ENCODE results near the gene CHML. TPM values are rescaled to one million over a fixed set of nuclear protein-coding genes. Genes with fewer than 3 reads are reported as not detected.
A peak's percentile ranks its signal among the peaks of the same experiment; 100 is the strongest.

Gene CHML
- total RNA-seq, 4 donors from 2014 or later, result 4.2 to 9.0 (median 6.3) TPM

- peaks cover 0 to 48% (median 17%) of the 10 kb centered on the region in 3 donors for H3K4me1 ChIP-seq
- H3K4me3 ChIP-seq, result peak overlapping the region in 2 of 4 donors; percentile 1 to 83
- H3K27ac ChIP-seq, result peak overlapping the region in 2 of 4 donors; percentile 54 to 90
- peaks cover 0 to 22% (median 0%) of the 10 kb centered on the region in 3 donors for H3K36me3 ChIP-seq
- TF ChIP-seq POLR2A (IDR thresholded peaks at IDR 0.05), result no peak
- 81 to 86% methylated on average over 5 of the region's 5 CpGs for WGBS, 2 donors
- no peak for DNase-seq
- H3K9me3 ChIP-seq, result no peaks in the 10 kb centered on the region
- intact Hi-C loops (cut with DNase I), result no loop called here
- no peaks in the 10 kb centered on the region for H3K27me3 ChIP-seq
Observed at GRCh38 chr1:241638099-241638682, 2.0 kb downstream of the CHML start.

- intact Hi-C loops (cut with DNase I), result no loop called here
- peaks cover 0 to 48% (median 17%) of the 10 kb centered on the region in 3 donors for H3K4me1 ChIP-seq
- no peaks in the 10 kb centered on the region for H3K9me3 ChIP-seq
- 71 to 75% methylated on average over 4 of the region's 4 CpGs for WGBS, 2 donors
- DNase-seq, result no peak
- peak overlapping the region in 2 of 4 donors; percentile 17 to 54 for H3K27ac ChIP-seq
- TF ChIP-seq POLR2A (IDR thresholded peaks at IDR 0.05), result no peak
- TF ChIP-seq CTCF (IDR thresholded peaks at IDR 0.05), result no peak
- no peak overlapping the region for H3K4me3 ChIP-seq
- no peaks in the 10 kb centered on the region for H3K27me3 ChIP-seq
- peaks cover 0 to 22% (median 0%) of the 10 kb centered on the region in 3 donors for H3K36me3 ChIP-seq
Observed at GRCh38 chr1:241637604-241638003, 2.6 kb downstream of the CHML start.

- H3K27me3 ChIP-seq, result no peaks in the 10 kb centered on the region
- no peak for DNase-seq
- H3K9me3 ChIP-seq, result no peaks in the 10 kb centered on the region
- intact Hi-C loops (cut with DNase I), result no loop called here
- TF ChIP-seq CTCF (IDR thresholded peaks at IDR 0.05) (no peak), POLR2A (IDR thresholded peaks at IDR 0.05) (no peak)
- H3K27ac ChIP-seq, result peak overlapping the region in 2 of 4 donors; percentile 44 to 54
- H3K36me3 ChIP-seq, result peaks cover 0 to 27% (median 0%) of the 10 kb centered on the region in 3 donors
- no peak overlapping the region for H3K4me3 ChIP-seq
- H3K4me1 ChIP-seq, result peaks cover 0 to 48% (median 17%) of the 10 kb centered on the region in 3 donors
Observed at GRCh38 chr1:241637046-241637590, 3.1 kb downstream of the CHML start.

DNA sequence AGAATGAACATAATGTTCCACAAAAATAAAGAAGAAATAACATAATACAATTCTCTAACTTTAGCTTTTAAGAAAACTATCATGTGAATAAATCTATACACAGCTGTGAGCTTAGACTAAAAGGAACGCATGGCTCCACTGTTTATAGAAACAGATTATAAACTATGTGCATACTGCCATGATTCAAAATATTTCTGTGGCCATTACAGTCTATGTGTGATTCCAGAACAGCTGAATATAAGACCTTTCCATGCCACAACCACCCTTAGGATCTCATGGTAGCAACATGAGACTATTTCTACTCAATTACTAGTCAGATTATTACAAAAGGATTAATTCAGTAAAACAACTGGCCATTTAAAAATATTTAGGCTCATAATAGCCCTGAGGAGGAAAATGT lies 3.9 kb downstream of the CHML start:
- intact Hi-C loops (cut with DNase I), result no loop called here
- no peak for DNase-seq

DNA sequence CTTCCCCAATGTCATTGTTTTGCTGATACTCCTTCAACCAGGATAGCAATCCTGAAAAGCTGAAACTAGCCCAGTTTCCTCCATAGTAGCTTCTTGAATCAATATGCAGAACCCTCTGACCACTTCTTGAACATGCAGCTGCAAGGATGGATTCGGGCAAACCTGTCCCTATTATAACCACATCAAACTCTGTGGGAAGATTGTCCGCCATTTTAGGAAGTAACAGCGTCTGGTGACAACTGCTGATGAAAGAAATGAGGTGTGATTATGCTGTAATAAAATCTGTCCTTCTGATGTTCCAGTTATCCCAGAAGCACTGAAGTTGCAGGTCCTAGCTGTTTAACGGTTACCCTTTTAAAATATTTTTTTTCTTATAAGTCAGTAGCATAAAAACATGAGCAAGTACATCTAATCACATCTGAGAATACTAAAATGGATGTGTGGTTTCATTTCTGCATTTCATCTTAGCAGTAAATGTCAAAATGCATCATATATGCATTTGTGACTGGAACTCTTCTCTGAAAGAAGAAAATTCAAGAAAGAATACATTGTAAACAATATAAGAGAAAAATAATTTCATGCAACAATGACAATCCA lies 4.5 kb downstream of the CHML start:
- Histone ChIP-seq H3K4me1 (peaks cover 0 to 39% (median 14%) of the 10 kb centered on the region in 3 donors), H3K27me3 (no peaks in the 10 kb centered on the region), H3K9me3 (no peaks in the 10 kb centered on the region), H3K27ac (no peak overlapping the region), H3K36me3 (peaks cover 0 to 31% (median 0%) of the 10 kb centered on the region in 3 donors), H3K4me3 (no peak overlapping the region)
- intact Hi-C loops (cut with DNase I), result no loop called here
- TF ChIP-seq CTCF (IDR thresholded peaks at IDR 0.05), result no peak
- no peak for TF ChIP-seq POLR2A (IDR thresholded peaks at IDR 0.05)
- WGBS, 2 donors, result 98% methylated on average over 4 of the region's 4 CpGs
- no peak for DNase-seq

More for the DNA sequence above, 3.9 kb downstream of the CHML start:
- Histone ChIP-seq H3K27me3 (no peaks in the 10 kb centered on the region), H3K36me3 (peaks cover 0 to 31% (median 0%) of the 10 kb centered on the region in 3 donors), H3K4me1 (peaks cover 0 to 45% (median 17%) of the 10 kb centered on the region in 3 donors), H3K4me3 (no peak overlapping the region), H3K27ac (peak overlapping the region in 1 of 4 donors; percentile 44), H3K9me3 (no peaks in the 10 kb centered on the region)
- no peak for TF ChIP-seq POLR2A (IDR thresholded peaks at IDR 0.05)
- no peak for TF ChIP-seq CTCF (IDR thresholded peaks at IDR 0.05)
- 81 to 100% methylated on average over 1 of the region's 1 CpG for WGBS, 2 donors

Measured in esophagus squamous epithelium (tissue), 5 donors.